K562 (cell line): ENCODE data around the gene NLRP5. TPM values are rescaled to one million over a fixed set of nuclear protein-coding genes. Genes with fewer than 3 reads are reported as not detected.

ENCODE experiments used
- ATF7 ChIP-seq: fragments of 450-650 bp; IDR thresholded peaks from 2 replicates; pipeline ENCODE4 v1.7.1; 2014; ENCODE audit warnings: mild to moderate bottlenecking, moderate library complexity
- CLOCK ChIP-seq: fragments of 250-450 bp; sonication (Bioruptor Pico); IDR thresholded peaks from 2 replicates; pipeline ENCODE4 v1.4.0; 2020; ENCODE audit warnings: mild to moderate bottlenecking, moderate library complexity, borderline replicate concordance
- CTBP1 ChIP-seq: fragments of 450-650 bp; IDR thresholded peaks from 2 replicates; pipeline ENCODE4 v1.6.1; 2016; ENCODE audit warnings: borderline replicate concordance
- E2F3 ChIP-seq: fragments of 250-450 bp; sonication (Bioruptor Pico); IDR thresholded peaks from 2 replicates; pipeline ENCODE4 v1.4.0; 2020; ENCODE audit warnings: mild to moderate bottlenecking
- ELF4 ChIP-seq: fragments of 450-650 bp; formaldehyde crosslinking; IDR thresholded peaks from 2 replicates; pipeline ENCODE4 v1.4.0; 2022; ENCODE audit warnings: missing genetic modification characterization
- EP300 ChIP-seq: IDR thresholded peaks from 2 replicates; pipeline ENCODE4 v1.6.1; 2012; ENCODE audit warnings: low read length, improper control_type of control experiment
- EZH2 ChIP-seq: IDR thresholded peaks from 2 replicates; pipeline ENCODE4 v1.6.1; 2012; ENCODE audit warnings: low read depth, mild to moderate bottlenecking, inconsistent platforms, low read length, borderline replicate concordance
- FOXJ3 ChIP-seq: sonication (generic); formaldehyde crosslinking; IDR thresholded peaks from 2 replicates; pipeline ENCODE4 v1.4.0; 2020; ENCODE audit warnings: mild to moderate bottlenecking, missing genetic modification reagents
- KHSRP ChIP-seq: fragments of 450-650 bp; IDR thresholded peaks from 2 replicates; pipeline ENCODE4 v1.6.1; 2017
- MXD1 ChIP-seq: fragments of 250-450 bp; sonication (Bioruptor Pico); IDR thresholded peaks from 2 replicates; pipeline ENCODE4 v1.8.0; 2021; ENCODE audit warnings: borderline replicate concordance, mild to moderate bottlenecking, moderate library complexity; ENCODE audit not compliant: poor library complexity, severe bottlenecking
- POLR2AphosphoS5 ChIP-seq: IDR thresholded peaks from 2 replicates; pipeline ENCODE4 v1.6.1; 2011; ENCODE audit warnings: mild to moderate bottlenecking, low read depth, low read length, moderate library complexity; ENCODE audit not compliant: control insufficient read depth, insufficient read depth
- PTRF ChIP-seq: fragments of 450-650 bp; IDR thresholded peaks from 2 replicates; pipeline ENCODE4 v1.6.1; 2016; ENCODE audit warnings: mild to moderate bottlenecking, missing genetic modification characterization, missing compliant biosample characterization
- RB1 ChIP-seq: fragments of 450-650 bp; IDR thresholded peaks from 2 replicates; pipeline ENCODE4 v1.6.1; 2017; ENCODE audit warnings: low read depth, mild to moderate bottlenecking
- SREBF1 ChIP-seq: fragments of 150-350 bp; IDR thresholded peaks from 2 replicates; pipeline ENCODE4 v1.6.1; 2014; ENCODE audit warnings: antibody characterized with exemption, low read depth, low read length, borderline replicate concordance
- STAG1 ChIP-seq: sonication (generic); formaldehyde crosslinking; IDR thresholded peaks from 2 replicates; pipeline ENCODE4 v1.5.0; 2020; ENCODE audit warnings: missing genetic modification reagents, borderline replicate concordance
- TAF9B ChIP-seq: fragments of 450-650 bp; IDR thresholded peaks from 2 replicates; pipeline ENCODE4 v1.6.1; 2018; ENCODE audit warnings: mild to moderate bottlenecking; ENCODE audit not compliant: partially characterized antibody
- TSC22D4 ChIP-seq: fragments of 450-650 bp; IDR thresholded peaks from 2 replicates; pipeline ENCODE4 v1.6.1; 2016; ENCODE audit warnings: missing genetic modification characterization, missing biosample characterization, control low read depth
- ZBTB9 ChIP-seq: fragments of 450-650 bp; formaldehyde crosslinking; IDR thresholded peaks from 2 replicates; pipeline ENCODE4 v1.4.0; 2020; ENCODE audit warnings: mild to moderate bottlenecking, moderate library complexity
- ZNF165 ChIP-seq: fragments of 250-450 bp; sonication (Bioruptor Pico); IDR thresholded peaks from 2 replicates; pipeline ENCODE4 v1.4.0; 2020; ENCODE audit warnings: borderline replicate concordance
- ZNF431 ChIP-seq: sonication (generic); formaldehyde crosslinking; IDR thresholded peaks from 2 replicates; pipeline ENCODE4 v1.8.0; 2022; ENCODE audit warnings: mild to moderate bottlenecking, missing genetic modification reagents
- ZNF766 ChIP-seq: fragments of 200-800 bp; sonication (Bioruptor generic); conservative IDR thresholded peaks from 2 replicates; pipeline ENCODE4 v1.6.1; 2016; ENCODE audit warnings: missing genetic modification characterization, missing compliant biosample characterization
- ZNF778 ChIP-seq: fragments of 450-650 bp; formaldehyde crosslinking; IDR thresholded peaks from 2 replicates; pipeline ENCODE4 v1.4.0; 2020; ENCODE audit warnings: mild to moderate bottlenecking, moderate library complexity
- ZNF780A ChIP-seq: fragments of 250-450 bp; sonication (Bioruptor Pico); IDR thresholded peaks from 2 replicates; pipeline ENCODE4 v1.5.0; 2021; ENCODE audit warnings: mild to moderate bottlenecking
- ZNF785 ChIP-seq: fragments of 250-450 bp; sonication (Bioruptor Pico); IDR thresholded peaks from 2 replicates; pipeline ENCODE4 v1.4.0; 2020; ENCODE audit warnings: mild to moderate bottlenecking
- polyA plus RNA-seq, 8 experiments: library from polyadenylated mRNA; depleted of rRNA in 4 of 8; stranded (reverse) in 5 of 8; unstranded in 3 of 8; fragments of >200 nt; fragmentation: Nextera tagmentation in 2 of 8; fragmentation: Illumina TruSeq in 1 of 8; extraction: Ambion mirVana in 2 of 8; extraction: Trizol in 1 of 8; gene quantifications; 2 replicates each; pipeline versions ENCODE4 v1.2.1 to v1.2.3, GENCODE V29; 2011 to 2014; ENCODE audit warnings: inconsistent platforms in 1 of 8, missing spikeins in 1 of 8
- total RNA-seq, 7 experiments: library from RNA; depleted of rRNA in 6 of 7; stranded (reverse); fragments of >200 nt in 6 of 7; fragmentation: Illumina TruSeq in 2 of 7; extraction: Trizol in 2 of 7; gene quantifications; 2 replicates each; pipeline versions ENCODE4 v1.2.1 to v1.2.3, GENCODE V29; 2011 to 2021; ENCODE audit warnings: low replicate concordance in 1 of 7

Gene NLRP5
- total and polyA plus RNA-seq, 9 of the 15 experiments (the other 6 are each of a cell fraction or from before 2014, with no cell fraction given): 0.04 to 0.07 TPM; not detected in 7

GRCh38 chr19:56066152-56067023 lies 79.8 kb downstream of the NLRP5 start (continued):
- TF ChIP-seq MXD1 (no peak), ATF7 (peak; percentile 27; the same call in 1 of the 2 replicates), FOXJ3 (CRISPR knock-in tag) (no peak), POLR2AphosphoS5 (no peak), CTBP1 (peak; percentile 16; the same call in 1 of the 2 replicates), ZNF780A (CRISPR knock-in tag) (no peak), ZNF785 (CRISPR knock-in tag) (no peak), E2F3 (CRISPR knock-in tag) (no peak), ZNF778 (no peak), EZH2 (no peak), ZBTB9 (CRISPR knock-in tag) (no peak), TAF9B (no peak), EP300 (no peak), ZNF165 (CRISPR knock-in tag) (no peak), RB1 (peak; percentile 39), SREBF1 (no peak), PTRF (tag) (no peak), ZNF431 (no peak), KHSRP (no peak), CLOCK (CRISPR knock-in tag) (no peak), STAG1 (CRISPR knock-in tag) (peak; percentile 90; the same call in 1 of the 2 replicates), ZNF766 (no peak), ELF4 (CRISPR knock-in tag) (no peak), TSC22D4 (tag) (no peak)
